ENCODE data around the gene ZNF837.

GRCh38 chr19:58336820-58337219 is 44.0 kb downstream of the ZNF837 start:
- no peak for TF ChIP-seq CTCF (conservative IDR thresholded peaks at IDR 0.05 in 1 of 2, IDR thresholded peaks at IDR 0.05 in 1 of 2; ENCODE audit: extremely low read depth in 1 of 2, insufficient read depth in 1 of 2, low read depth in 1 of 2, low read length in 2 of 2)
- no peak for TF ChIP-seq EZH2 (IDR thresholded peaks at IDR 0.05; ENCODE audit: borderline replicate concordance, low read length)
